ENCODE results near the gene NRXN2. TPM values are rescaled to one million over a fixed set of nuclear protein-coding genes. Genes with fewer than 3 reads are reported as not detected.

NRXN2 gene
- total RNA-seq, 1 experiment from 2014 or later: not detected

DNA sequence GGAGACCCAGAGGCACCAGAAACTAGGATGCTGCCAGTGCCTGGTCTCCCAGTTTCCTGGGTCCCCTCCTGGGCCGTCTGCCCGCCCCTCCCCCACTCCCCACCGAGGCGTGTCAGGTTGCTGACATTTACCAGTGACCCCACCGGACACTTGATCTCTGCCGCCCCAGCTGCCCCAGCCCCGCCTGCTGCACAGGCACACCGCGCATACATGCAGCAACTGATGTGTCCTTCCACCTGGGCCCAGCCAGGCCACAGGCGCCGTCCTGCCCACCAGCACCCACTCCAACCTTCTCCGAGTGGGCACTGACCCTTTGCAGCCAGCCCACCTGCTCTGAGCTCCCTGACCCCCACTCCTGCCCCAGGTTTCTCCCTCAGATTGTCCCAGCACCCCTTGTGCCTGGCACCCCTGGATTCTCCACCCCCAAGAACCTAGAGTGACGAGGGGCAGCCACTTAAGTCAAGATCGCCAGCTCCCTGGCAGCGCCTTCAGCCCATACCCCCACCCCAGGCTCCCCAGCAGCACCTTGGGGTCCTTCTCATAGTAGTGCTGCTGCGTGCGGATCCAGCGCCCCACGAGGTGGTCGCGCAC, 36.2 kb upstream of the NRXN2 start:
- DNase-seq (ENCODE audit: low spot score): no peak

DNA sequence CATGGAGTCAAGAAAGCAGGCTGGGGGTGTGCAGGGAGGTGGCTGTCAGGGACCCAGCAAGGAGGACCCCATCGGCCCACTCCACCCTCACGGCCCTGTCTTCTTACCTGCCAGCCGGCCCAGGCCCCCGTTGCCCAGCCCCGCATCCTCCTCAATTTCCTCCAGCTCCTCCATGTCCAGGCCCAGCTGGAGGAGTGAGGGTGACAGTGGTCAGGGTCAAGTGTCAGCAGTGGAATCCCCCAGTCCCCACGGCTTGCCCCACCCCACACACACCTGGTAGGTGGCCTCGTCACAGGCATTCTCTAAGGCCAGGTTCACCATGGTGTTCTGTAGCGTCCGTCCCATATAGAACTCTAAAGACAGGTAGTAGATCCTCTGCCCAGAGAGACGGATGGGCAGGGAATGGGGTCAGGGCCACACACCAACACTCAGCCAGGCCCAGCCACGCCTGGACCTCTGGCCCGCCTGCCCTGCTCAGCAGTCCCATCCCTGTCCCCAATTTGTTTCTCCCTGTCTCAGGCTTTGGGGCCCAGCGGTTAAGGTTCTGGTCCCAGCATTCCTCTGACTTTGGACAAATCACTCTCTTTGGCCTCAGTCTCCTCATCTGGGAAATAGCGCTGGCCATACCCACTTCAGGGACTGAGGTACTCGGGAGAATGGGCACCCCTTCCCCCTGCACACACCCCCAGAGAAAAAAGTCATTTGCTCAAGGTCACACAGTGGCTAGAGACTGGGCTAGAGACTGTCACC, 35.5 kb upstream of the NRXN2 start:
- DNase-seq (ENCODE audit: low spot score): no peak

DNA sequence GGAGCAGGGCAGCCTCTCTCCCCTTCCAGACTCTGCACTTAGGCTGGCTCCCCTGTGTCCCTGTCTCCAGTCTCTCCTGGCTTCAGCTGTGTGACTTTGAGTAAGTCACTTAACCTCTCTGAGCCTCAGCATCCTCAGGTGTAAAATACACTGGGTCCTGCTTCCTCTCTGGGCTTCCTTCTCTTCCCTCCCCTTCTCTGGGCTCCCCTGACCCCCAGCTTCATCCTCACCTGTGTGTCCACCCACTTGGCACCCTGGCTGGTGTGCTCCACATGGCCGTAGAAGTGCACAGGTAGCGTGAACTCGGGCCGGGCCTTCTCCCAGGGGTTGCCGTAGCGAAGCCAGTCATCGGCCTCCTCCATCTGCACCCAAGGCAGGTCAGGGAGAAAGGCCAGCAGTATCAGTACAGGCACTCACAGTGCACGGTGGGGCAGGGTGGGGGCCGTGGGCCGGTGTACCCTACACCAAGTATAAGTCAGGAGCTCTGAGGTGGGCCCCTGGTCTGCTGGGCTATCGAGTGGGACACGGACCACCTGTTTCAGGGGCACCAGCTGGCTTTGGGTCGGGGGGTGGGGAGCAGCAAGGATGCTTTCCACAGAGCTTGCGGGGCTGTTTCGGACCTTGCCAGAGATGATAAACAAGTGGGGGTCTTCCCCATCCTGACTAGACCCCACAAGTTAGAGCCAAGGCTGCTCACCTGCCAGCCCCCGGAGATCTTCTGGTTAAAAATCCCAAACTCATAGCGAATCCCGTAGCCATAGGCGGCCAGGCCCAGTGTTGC, 34.7 kb upstream of the NRXN2 start:
- no peak for DNase-seq (ENCODE audit: low spot score)

DNA sequence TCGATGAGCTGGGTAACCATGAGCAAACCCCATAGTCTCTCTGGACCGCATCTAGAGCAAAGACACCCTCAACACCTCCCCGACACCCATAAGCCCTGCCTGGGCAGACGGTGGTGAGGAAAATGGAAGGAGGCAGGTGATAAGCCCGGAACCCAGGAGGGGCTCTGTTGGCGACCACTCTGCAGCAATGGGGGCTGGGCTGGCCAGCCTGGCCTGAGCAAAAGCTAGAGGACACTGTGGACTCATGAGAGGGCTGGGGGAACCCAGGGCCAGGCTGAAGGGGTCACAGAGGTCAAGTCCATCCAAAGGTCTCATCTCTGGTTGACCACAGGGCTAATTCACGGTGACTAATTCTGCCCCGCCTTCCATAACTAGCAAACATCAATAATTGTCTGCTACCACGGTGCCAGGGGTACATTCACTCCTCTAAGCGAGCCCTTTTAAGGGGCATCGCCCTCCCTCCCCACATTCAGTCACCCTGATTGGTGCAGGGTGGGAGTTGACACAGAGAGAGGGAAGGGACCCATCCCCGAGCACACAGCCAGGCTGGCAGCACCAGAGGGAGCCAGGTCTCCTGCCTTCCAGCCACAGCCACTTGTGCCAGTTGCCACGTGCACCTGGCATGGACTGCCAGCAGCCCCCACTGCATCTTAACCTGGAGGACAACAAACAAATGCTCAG, 32.8 kb upstream of the NRXN2 start:
- DNase-seq (ENCODE audit: low spot score): no peak

DNA sequence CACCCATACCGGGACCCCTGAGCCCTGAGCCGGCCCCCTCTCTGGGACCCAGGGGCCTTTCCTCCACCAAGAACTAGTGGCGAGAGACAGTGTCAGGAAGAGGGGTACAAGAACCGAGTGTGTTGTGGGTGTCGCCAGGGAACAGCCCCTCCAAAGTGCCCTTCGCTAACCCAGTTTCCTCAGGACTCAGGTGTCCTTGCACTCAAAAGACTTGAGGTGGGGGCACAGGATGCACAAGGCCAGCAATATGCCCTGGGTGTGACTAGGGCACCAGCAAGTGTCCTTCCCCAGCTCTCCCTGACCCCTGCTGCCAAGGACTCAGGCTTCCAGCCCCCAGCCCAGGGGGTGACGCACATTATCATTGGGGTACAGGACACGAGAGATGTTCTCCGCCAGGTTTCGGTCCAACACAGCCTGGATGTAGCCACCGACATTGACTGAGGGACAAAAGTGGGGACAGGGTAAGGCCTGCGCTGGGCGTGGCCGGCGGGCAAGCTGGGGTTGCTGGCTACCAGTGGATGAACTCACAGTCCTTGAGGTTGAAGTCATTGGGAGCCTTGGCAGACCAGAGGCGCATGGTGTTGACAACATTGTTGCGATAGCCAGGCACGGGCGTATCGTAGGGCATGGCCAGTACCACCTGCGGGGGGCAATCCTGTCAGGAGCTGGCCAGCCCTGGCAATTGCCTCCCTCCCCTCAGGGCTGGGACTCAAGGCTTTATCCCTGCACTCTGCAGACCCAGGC, 32.1 kb upstream of the NRXN2 start:
- no peak for DNase-seq (ENCODE audit: low spot score)

DNA sequence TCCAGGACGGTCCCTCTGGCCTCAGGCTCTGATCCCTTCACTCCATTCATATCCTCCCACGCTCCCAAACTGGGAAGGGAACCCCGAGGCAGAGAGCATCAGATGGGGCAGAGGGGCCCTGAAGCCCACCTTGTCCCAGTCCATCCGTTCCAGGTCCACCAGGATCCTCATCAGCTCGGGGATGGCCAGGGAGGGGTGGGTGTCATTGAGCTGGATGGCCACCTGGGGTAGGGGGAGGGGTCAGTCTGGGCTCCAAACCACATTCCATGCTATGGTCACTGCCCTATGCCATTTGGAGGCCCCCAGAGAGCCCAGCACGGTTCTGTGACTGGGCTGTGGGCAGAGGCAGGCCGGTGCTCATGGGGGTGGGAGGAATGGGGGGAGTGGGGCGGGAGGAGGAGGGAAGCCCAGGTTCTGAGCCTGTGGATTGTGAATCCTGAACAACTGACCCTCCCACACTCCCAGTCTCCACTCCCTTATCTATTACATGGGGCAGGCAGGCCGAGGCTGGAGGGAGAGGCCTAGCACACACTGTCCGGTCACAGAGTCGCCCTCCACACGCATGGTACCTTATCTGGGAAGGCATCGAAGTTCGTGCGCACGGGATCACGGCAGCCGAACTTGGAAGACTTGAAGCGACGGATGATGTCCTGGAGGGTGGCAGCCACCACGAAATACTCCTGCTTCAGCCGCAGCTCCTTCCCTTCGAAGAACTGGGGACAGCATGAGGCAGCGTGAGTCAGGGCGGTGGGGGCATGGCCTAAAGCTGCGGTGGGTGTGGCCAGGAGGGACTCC, 31.3 kb upstream of the NRXN2 start:
- DNase-seq (ENCODE audit: low spot score): no peak

DNA sequence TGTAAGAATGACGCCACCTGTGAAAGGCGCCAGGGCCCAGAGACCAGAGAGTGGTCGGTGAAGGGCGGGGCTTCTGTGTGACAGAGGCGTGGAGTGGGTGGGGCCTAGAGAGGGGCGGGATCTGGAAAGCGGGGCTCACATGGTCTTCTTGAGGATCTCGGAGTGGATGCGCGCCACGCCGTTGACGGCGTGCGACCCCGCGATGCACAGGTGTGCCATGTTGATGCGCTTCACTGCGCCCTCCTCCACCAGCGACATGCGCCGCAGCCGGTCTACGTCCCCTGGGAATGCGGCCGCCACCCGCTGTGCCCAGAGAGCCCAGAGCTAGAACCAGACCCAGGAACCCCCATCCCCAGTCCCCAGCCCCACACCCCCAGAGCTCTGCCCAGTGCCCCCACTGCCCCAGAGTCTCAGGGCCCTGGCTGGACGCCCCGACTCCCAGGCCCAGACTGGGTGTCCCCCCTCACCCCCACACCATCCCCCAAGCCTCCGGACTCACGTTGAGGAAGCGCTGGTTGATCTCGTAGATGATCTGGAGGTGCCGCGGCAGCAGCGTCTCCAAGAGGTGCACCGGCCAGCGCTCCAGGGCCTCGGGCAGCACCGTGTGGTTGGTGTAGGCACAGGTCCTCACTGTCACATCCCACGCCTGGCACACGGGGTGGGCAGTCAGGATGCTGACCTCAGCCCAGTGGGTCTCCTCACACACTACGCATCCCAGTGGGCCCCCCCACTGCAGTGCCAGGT, 30.6 kb upstream of the NRXN2 start:
- no peak for DNase-seq (ENCODE audit: low spot score)

DNA sequence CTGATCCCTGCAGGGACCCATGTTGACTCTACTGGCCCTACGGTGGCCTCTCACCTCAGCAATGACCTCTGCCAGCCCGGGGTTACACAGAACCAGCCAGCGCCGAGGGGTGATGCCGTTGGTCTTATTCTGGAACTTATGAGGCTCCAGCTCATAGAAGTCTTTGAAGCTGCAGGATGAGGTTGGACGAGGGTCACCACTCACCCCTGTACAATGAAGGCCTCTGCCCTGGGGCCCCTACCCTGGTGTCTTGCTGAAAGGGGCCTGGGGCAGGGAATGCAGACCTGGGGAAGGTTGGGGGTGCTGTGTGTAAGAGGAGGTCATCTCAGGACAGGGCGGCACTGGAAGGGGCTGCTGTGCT, 30.0 kb upstream of the NRXN2 start:
- no peak for DNase-seq (ENCODE audit: low spot score)

DNA sequence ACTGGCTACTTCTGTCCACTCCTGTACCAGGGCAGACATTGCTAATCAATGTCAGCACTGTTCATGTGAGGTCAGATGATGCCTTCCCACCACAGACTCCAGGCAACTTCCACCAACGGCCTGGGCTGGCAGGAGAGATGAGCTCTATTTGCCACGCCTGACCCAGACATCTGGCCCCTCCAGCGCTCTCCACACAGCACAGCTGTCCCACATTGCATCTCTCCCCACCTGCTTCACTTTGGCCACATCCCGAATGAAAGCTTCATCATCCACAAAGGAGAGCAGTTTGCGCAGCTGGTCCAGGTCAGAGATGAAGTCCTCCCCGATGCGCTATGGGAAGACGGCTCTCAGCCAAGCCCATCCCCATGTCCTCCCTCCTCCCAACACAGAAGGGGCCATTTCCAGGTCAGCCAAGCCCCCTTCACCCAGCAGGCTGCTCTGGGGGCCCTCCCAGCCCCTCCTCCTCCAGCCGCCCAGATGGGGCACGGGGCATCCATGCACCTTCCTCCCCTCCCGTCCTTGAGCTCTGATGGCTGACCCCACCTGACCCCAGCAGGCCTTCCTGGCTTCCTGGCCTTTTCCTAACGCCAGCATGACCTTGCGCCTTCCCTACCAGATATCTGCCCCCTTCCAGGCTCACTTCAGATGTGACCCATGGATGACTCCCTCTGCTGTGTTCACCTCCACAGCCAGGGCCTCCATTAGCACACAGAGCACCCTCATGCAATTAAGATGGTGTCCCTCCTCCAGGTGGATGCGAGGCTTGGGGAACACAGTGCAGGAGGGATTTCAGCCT, 29.4 kb upstream of the NRXN2 start:
- no peak for DNase-seq (ENCODE audit: low spot score)

DNA sequence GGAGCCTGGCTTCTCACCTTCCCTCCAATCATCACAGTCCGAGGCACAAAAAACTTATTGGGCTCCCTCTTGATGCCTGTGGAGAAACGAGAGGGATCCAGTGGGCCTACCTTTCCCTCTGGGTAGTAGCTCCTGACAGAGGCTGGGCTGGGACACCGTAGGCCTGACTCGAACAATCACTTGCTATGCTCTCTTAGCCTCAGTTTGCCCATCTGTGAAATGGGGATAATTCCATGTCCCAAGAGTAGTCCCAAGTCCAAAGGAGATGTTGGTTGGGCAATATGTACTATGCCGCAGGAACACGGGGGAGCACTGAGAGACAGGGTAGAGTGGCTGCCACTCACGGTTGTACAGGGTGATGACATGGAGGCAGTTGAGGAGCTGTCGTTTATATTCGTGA, 28.6 kb upstream of the NRXN2 start:
- DNase-seq (ENCODE audit: low spot score): no peak

DNA sequence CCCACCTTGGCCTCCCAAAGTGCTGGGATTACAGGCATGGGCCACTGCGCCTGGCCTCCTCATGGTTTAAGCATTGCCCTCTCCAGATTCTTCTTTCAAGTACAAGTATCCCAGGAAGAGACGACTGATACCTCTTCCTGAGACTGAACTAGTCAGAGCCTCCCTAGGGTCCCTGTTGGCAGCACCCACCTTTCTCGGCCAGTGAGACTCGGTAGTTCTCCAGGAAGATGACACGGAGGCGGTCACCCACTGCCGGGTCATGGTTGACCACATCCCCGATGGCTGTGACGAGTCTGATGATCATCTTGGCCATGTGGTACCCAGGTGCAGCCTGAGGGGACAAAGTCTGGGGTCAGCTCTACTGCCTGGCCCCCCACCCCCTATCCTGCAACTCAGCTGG, 28.1 kb upstream of the NRXN2 start:
- no peak for DNase-seq (ENCODE audit: low spot score)

DNA sequence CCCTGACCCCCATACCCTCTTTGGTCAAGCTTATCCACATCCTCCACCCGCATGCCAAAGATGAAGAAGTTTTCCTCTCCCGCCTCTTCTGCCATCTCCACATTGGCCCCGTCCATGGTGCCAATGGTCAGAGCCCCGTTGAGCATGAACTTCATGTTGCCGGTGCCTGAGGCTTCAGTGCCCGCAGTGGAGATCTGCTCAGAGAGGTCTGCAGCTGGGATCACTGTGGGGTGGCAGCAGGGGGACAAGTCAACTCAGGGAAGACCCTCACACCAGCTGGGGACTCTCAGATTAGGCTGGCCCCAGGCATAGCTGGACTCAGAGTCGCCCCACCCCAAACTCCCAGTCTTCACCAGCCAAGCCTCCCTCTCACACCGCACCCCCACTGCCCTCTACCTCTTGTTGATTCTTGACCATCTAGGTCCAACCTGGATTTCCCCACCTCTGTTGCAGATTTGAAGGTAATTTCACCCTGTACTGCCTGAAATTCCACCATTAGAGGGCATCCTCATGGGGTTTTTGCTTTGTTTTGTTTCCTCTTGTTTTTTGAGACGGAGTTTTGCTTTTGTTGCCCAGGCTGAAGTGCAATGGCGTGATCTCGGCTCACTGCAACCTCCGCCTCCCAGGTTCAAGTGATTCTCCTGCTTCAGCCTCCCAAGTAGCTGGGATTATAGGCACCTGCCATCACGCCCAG, 27.5 kb upstream of the NRXN2 start:
- DNase-seq (ENCODE audit: low spot score): no peak

DNA sequence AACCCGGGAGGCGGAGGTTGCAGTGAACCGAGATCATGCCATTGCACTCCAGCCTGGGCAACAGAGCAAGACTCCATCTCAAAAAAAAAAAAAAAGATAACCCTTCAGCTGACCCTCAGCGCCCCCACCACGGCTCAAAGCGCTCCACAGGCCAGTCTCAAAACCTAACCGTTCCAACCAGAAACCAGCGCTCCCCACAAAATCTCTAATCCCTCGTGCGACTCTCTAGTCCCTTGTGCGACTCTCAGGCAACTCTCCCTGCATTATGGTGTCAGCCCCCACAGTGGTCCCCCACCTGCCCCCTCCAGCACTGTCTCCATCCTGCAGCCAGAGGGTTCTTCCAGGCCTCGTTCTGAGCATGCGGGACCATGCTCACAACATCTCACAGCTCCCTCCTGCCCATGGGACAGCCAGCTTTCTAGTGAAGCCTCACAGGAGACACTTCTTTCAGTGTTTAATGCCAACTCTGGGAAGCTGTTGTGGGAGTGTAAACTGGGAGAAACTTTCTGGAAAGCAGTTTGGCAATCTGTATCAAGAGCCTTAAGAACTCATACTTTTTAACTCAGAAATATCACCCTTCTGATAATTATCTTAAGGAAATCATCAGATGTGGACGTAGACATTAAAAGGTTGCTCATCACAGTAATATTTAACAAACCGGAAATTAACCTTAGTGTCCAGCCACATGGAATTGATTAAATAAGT, 25.1 kb upstream of the NRXN2 start:
- DNase-seq (ENCODE audit: low spot score): no peak

DNA sequence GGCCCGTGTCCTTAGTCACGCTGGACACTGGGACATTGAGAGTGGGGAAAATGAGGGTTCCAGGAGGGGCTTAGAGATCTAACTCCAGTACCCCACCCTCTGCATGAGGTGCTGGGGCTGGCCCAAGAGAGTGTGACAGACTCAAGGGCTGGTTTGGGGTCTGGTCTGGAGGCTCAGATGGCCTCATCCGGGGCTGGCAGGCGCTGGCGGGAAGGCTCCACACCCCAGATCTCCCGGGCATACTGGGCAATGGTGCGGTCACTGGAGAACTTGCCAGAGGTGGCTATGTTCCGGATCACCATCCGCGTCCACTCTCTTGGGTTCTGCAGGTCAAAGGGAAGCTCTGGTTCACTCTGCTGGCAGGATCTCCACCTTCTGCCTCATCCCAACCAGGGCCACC, 23.5 kb upstream of the NRXN2 start:
- DNase-seq (ENCODE audit: low spot score): no peak

DNA sequence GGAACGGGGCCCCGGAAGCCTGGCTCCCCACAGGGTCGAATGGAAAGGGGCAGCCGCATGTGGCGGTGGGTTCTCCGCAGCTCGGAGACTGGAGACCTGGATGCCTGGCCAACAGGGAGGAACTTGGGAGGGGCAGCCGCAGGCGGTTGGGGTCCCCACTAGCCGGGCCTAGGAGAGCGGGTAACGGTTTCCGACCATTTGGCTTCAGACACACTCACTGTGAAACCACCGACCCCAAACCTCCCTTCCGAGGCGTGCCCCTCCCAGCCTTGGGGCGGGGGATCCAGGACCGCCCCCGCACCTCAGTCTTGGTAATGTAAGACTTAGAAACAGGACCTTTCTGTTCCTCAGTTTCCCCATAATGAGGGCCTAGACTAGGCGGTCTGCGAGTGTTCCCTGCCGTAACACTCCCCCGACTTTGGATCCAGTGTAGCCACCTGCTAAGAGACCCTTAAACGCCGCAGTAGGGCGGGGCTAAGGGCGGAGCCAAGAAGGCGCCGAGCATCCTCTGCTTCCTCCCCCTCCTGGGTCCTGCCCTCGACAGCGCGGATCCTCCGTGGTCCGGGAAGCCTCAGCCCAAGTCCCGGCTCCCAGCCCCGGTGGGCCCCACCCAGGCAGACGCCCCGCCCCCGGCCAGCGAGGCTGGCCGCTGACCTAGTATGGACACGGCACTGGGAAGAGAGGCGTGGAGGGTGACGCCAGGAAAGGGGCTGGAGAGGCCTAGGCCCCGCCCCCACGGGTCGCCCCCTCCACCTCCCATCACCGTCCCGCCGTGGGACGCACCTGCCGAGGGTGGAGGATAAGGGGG, 22.7 kb upstream of the NRXN2 start:
- no peak for DNase-seq (ENCODE audit: low spot score)

DNA sequence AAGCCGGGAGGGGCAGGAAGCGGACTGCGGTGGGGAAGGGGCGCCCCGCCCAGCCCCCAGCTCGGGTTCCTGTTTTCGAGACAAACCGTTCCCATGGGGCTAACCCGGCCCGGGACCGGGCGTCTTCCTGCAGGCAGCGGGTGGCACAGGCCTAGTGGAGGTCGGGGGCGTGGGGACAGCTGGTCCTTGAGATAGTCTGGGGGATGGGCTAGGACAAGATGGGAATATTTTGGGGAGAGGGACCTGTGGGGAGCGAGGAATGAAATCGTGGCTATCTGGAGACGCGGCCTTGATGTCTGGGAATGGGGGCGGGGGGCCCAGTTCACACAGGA, 22.2 kb upstream of the NRXN2 start:
- DNase-seq (ENCODE audit: low spot score): no peak

DNA sequence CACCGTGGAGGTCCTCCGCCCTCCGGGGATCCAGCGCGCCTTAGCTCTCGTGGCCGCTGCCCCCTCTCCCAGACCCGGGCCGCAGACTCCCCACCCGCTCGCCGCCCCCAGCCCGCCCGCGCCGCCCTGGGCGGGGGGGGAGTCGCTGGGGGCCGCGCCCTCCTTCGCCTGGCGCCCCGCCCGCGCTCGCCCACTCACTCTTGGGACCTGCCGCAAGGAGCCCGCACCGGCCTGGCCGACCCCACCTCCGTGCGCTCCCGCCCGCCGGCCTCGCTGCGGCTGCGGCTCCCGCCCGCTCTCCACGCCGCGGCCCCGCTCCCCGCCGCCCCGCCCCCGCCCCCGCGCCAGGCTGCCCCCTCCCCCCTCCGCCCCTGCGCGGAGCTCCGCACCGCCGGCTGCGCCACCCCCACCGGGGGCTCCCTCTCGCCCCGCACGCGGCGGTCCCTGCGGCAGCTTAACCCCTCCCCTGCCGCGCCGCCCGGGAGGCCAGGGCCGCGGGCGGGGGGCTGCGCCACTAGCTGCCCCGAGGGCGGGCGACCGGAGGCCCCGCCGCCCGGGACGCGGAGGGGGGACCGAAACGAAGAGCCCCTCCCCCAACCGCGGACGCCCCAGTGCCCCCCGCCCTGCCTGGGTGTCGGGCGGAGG, 21.7 kb upstream of the NRXN2 start:
- DNase-seq (ENCODE audit: low spot score): no peak

All from HT-29 (cell line).